GM21360 (cell line): ENCODE data around the gene RPL22.
"Not testable (repeated sequence)": the region's sequence is repeated elsewhere in the genome, so short reads cannot be mapped to it uniquely, and the experiment has no call there.

ENCODE experiments used
- ATAC-seq: cut with Tn5 transposase; IDR thresholded peaks from one replicate; pipeline ENCODE4 v1.9.1; 2021; ENCODE audit warnings: mild to moderate bottlenecking, moderate library complexity; ENCODE audit not compliant: unreplicated experiment

Gene RPL22

GRCh38 chr1:6234502-6235295, 35.3 kb upstream of the RPL22 start:
- ATAC-seq, result no peak

GRCh38 chr1:6233376-6233775, 34.0 kb upstream of the RPL22 start:
- ATAC-seq, result no peak

DNA sequence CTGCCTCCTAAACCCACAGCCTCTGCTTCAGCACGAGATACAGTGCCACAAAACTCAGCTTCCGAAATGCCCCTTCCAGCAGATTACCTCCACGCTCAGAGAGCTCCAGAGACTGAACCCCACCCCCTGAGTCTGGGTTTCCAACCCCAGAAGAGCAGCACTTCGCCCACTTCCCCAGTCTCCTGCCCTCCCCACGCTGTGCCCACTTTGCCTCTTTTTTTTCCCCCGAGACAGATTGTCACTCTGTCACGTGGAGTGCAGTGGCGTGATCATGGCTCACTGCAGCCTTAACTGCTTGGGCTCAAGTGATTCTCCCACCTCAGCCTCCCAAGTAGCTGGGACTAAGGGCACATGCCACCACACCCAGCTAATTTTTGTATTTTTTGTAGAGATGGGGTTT, 26.3 kb upstream of the RPL22 start:
- no peak for ATAC-seq

DNA sequence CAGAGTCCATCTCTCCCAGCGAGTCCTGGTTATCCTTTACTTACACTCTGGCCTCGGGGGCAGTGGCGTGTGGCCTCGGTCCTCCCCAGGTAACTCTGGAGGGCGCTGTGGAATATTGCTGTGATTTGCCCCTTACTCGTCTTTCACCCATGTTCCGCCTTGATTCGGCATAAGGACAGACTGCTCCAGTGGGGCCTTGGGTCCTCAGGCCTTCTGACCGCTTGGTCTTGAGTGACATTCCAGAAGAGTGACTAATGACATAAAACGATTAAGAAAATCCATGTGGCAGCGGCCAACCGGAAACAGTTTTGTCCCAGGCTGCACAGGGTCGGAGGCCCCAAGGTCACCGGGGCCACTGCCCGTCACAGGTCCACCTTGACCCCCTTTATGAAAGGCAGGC, 25.3 kb upstream of the RPL22 start:
- no peak for ATAC-seq

DNA sequence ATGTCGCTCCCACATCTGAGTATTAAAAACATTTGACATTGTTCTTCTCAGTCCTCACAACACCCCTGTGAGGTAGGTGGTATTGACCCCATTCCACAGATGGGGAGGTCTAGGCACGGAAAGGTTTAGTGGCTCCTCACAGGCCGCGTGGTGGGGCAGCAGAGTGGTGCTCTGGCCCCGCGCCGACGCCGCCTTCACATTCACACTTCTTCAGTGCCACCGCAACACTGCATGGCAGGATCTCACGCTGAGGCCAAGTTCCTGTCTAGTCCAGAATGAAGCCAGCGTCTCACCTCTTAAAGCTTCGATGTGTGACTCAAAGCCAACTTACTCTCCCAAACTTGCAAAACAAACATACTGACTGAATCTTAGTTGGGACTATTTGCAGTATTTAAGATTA, 24.2 kb upstream of the RPL22 start:
- ATAC-seq, result no peak

GRCh38 chr1:6222636-6223035, 23.2 kb upstream of the RPL22 start:
- no peak for ATAC-seq

GRCh38 chr1:6221210-6221784, 21.9 kb upstream of the RPL22 start:
- ATAC-seq, result no peak

DNA sequence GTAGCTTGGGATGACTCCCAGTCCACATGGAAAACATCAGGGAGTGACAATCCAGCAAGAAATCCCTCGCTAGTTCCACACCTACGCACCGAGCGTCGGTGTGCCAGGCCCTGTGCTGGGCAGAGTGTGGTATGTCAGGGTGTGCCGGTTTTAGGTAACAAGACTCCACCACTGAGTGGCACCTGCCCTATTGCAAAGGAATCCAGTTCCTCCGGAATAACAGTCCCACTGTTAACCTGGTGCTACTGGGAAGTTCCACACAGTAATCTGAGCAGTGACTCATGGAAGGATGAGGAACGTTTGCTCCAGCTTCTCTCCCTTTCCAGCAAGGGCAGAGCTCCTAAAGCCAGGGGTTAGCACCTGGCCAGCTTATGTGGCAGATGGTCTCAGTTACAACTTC, 20.8 kb upstream of the RPL22 start:
- ATAC-seq, result no peak

GRCh38 chr1:6219641-6220040, 20.2 kb upstream of the RPL22 start:
- not testable (repeated sequence) for ATAC-seq

DNA sequence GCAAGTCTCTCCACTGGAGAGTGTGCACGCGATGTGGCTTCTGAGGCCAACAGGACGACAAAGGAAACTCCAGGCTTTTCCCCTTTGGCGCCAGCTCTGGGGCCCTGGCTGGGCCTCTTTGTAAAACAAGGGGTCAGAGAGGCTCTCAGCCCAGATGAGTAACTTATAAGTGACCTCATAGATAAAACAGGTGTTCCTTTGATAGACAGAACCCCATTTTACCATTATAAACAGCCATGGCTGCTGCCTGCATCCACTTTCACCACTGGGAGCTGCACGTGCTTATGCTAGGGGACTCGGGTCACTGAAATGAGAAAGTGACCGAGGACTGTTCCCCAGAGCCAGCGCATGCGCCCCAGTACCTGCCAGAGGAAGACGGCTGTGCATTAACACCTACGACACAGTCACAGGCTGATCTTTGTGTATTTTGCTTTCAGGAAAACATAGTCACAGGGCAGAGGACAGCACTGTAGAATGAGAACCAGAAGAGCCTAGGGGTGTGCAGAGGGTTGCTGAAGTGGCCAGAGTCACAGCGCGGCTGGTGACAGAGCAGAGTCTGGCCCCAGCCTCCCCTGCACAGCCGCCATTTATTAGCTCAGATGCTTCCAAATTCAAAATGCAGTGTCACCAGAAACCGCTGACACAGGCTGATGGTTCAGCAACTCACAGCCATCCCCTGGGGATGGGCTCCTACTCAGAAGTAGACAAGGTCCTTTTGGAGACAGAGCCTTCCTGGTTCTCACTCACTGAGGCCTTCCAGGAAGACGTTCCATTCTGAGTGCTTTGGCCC, 19.2 kb upstream of the RPL22 start:
- ATAC-seq, result no peak

DNA sequence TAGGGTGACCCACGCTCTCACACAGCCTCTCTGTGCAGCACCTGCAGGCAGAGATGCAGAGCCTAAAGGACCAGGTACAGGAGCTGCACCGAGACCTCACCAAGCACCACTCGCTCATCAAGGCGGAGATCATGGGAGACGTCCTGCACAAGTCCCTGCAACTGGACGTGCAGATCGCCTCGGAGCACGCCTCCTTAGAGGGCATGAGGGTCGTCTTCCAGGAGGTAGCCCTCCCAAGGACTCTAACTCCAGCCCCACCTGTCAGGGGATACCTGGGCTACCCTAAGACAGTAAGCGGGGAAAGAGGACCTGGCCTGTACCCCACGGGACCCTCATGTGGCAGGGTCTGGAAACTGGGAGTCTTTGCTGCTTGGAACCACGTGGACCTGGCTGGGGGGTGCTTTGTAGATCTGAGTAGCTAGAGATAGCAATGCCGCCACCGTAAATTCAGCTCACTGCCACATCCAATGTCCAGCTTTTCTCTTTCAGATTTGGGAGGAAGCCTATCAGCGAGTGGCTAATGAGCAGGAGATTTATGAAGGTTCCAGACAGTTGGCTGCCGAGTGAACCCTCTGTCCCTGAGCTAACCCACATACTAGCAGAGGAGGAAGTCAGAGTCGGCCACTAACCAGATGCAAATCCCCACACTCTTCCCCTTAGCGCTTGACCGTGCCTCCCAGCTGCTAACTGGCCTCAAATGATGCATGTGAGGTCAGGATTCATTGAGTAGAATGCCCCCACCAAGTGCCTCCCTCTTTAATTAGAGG, 13.0 kb upstream of the RPL22 start:
- no peak for ATAC-seq

DNA sequence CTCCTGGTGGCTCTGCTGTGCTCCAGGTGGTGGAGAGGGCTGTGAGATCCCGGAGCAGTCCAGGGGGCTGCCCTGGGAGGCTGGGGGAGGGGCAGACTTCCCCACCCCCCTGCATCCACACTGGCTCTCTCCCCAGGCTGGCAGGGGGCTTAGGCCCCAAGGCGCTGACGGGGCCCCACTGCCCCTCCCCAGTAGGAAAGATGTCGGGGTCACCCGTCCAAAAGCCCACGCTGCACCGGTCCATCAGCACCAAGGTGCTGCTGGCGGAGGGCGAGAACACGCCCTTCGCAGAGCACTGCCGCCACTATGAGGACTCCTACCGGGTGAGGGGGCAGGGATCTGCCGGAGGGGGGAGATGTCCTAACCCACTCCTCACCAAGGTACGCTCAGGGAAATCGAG, 12.3 kb upstream of the RPL22 start:
- no peak for ATAC-seq

DNA sequence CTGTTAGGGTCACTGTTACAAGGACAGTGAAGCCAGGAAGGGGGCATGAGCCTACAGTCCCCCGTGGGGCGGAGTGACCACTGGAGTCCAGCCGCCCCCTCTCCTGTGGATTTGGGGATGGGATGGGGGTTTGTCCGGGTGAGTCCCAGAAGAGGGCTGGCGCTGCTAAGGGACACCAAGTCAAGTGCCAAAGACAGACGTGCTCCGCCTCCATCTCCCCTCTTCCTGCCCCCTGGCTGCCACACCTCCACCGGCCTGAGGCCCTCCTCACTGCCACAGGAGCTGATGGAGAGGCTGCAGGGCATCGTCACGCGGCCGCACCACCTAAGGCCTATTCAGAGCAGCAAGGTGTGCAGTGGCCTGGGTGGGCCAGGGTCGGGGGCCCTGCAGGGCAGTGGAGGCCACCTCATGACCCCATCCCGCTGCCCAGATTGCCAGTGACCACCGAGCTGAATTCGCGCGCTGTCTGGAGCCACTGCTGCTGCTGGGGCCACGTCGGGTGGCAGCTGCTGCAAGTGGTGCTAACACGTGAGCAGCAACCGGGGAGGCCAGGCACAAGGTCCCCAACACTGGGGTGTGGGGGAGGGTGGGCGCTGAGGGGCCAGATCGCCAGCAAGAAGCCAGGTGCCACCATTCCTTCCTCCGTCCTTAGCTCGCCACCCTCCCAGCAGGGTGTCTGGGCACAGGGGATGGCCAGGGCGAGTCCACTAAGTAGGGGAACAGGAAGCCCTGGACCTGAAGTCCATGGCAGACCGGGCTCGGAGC, 11.4 kb upstream of the RPL22 start:
- no peak for ATAC-seq

DNA sequence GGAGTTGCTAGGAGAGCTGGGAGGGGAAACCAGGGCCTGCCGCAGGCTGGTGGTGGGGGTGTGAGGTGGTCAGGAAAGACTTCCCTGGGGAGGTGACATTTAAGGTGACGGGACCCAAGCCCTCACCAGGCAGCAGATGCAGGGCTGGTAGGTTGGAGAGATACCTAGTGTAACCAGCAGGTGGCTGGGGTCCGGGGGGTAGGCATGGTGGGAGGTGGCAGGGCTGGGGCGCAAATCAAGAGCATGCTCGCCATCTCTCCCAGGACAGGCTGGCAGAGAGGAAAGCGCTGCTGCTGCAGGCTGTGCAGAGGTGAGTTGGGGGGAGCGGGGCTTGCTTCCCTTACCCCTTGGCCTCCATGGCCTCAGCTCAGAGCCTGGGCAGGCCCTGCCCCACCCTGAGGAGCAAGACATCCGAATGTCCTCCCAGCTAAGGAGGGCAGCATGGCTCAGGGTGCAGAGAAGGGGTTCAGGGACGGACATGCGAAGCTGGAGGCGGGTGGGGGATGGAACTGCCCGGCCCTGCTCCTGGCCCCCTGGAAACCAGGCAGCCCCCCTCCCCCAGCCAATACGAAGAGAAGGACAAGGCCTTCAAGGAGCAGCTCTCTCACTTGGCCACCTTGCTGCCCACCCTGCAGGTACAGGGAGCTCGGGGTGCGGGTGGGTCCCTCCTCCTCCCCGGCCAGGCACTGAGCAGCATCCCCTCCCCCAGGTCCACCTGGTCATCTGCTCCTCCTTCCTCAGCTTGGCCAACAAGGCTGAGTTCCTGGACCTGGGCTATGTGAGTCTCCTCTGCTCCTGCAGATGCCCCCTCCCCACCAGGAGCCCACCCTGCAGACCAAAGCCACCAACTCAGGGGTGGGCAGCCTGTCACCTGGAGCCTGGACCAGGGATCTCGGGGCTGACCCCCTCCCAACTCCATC, 10.5 kb upstream of the RPL22 start:
- ATAC-seq, result no peak

- no peak for ATAC-seq
These were observed 9.6 kb upstream of the RPL22 start for GRCh38 chr1:6208723-6209660.

DNA sequence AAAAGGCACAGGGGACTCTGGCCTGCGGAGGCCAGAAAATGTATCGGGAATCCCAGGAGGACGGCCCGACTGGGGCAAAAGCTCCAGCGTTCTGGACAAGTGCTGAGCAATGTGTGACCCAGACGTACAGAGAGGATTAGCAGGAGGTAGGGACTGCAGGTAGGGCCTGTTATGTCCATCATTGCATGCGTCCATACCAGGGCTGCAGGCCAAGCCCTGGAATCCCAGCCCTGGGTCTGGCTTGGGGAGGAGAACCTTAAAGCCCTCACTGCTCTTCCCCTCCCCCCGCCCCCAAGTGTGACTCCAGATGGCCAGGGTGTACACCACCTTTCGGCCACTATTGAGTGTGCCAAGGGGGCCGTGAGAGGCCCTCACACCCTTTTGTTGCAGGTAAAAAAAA, 8.5 kb upstream of the RPL22 start:
- no peak for ATAC-seq

DNA sequence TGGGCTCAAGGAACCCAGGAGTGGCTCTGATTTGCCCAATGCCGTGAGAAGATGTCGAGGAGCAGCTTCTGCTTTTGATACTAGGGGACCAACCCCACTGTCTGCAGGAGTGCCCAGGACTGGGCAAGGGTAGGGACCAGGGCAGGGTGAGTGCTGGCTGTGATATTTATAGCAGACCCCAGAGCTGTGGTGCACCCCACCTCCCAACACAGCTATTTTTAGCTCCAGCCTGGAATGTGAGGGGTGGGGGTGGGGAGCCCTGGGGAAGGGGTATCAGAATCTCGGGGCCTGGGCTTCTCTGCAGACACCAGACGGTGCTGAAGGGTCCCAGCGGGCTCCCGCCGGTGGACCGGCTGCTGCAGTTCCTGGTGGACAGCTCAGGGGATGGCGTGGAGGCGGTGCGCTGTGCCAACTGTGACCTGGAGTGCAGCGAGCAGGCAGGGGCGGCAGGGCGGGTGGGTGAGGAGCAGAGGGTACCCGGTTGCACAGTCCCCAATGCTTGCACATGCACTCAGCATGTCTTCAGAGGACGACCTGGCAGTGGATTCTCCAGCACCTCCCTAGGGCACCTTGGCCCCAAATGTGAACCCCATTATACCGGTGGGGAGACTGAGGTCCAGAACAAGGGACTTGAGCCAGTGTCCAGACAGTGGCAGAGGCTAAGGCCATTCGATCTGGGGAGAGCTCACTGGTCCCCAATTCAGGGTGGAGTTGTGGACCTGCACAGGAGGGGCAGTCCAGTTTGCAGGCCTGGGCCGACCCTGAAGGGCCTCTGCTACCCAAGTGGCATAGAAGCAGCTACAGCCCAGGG, 7.9 kb upstream of the RPL22 start:
- no peak for ATAC-seq

GRCh38 chr1:6206520-6206855, 7.1 kb upstream of the RPL22 start:
- no peak for ATAC-seq
